Measurements from ENCODE around the gene AGAP5. TPM values are rescaled to one million over a fixed set of nuclear protein-coding genes. Genes with fewer than 3 reads are reported as not detected.
A peak's percentile ranks its signal among the peaks of the same experiment; 100 is the strongest.

AGAP5 gene
- total and polyA plus RNA-seq, 9 of the 15 experiments (the other 6 are each of a cell fraction or from before 2014, with no cell fraction given): 0.32 to 7.5 (median 5.3) TPM

DNA sequence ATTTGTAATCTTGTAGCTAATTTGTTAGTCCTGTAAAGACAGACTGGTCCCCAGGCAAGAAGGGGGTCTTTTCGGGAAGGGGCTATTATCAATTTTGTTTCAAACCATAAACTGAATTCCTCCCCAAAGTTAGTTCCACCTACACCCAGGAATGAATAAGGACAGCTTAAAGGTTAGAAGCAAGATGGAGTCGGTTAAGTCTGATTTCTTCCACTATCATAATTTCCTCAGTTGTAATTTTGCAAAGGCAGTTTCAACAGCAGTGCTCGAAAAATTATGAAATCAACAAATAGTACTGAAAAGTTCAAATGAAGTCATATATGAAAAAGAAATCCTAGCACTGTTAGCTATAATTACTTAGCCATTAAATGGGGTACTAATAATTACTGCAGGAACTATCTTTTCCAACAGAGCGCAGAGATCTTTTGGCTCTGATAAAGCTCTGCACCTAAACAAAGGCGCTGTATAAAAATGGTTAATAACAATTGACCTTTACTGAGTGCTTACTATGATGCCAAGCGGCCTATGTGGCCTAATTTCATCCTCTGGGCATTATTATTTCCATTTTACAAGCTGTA lies 45.5 kb upstream of the AGAP5 start (continued):
- TF ChIP-seq, protein P1, sequence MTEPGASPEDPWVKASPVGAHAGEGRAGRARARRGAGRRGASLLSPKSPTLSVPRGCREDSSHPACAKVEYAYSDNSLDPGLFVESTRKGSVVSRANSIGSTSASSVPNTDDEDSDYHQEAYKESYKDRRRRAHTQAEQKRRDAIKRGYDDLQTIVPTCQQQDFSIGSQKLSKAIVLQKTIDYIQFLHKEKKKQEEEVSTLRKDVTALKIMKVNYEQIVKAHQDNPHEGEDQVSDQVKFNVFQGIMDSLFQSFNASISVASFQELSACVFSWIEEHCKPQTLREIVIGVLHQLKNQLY (CRISPR knock-in tag; conservative IDR thresholded peaks at IDR 0.05): peak in 1 of 2 experiments; percentile 88; a peak in 1 of 4 replicates
- TF ChIP-seq GABPB2 (CRISPR knock-in tag; conservative IDR thresholded peaks at IDR 0.05): no peak
- no peak for TF ChIP-seq RBM22 (IDR thresholded peaks at IDR 0.05; ENCODE audit: low read depth, low read length, poor library complexity, severe bottlenecking)
- peak; percentile 95 for TF ChIP-seq NR2F6 (CRISPR knock-in tag; IDR thresholded peaks at IDR 0.05)
- peak; percentile 84 for TF ChIP-seq ZNF324 (CRISPR knock-in tag; IDR thresholded peaks at IDR 0.05)
- TF ChIP-seq, protein P2, sequence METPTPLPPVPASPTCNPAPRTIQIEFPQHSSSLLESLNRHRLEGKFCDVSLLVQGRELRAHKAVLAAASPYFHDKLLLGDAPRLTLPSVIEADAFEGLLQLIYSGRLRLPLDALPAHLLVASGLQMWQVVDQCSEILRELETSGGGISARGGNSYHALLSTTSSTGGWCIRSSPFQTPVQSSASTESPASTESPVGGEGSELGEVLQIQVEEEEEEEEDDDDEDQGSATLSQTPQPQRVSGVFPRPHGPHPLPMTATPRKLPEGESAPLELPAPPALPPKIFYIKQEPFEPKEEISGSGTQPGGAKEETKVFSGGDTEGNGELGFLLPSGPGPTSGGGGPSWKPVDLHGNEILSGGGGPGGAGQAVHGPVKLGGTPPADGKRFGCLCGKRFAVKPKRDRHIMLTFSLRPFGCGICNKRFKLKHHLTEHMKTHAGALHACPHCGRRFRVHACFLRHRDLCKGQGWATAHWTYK (CRISPR knock-in tag; IDR thresholded peaks at IDR 0.05): peak; percentile 99
- no peak for TF ChIP-seq FOXM1 (IDR thresholded peaks at IDR 0.05; ENCODE audit: low read depth)
- TF ChIP-seq FOXM1 (CRISPR knock-in tag; IDR thresholded peaks at IDR 0.05; ENCODE audit: low read depth): 0 out of 2 replicates have a peak, but pooled peaks have one; percentile 76
- TF ChIP-seq MTA2 (IDR thresholded peaks at IDR 0.05; ENCODE audit: low read depth): no peak
- no peak for TF ChIP-seq U2AF2 (optimal IDR thresholded peaks at IDR 0.05; ENCODE audit: low read depth, low read length)
- TF ChIP-seq MEIS2 (IDR thresholded peaks at IDR 0.05; ENCODE audit: partially characterized antibody): no peak
- TF ChIP-seq, protein P3, sequence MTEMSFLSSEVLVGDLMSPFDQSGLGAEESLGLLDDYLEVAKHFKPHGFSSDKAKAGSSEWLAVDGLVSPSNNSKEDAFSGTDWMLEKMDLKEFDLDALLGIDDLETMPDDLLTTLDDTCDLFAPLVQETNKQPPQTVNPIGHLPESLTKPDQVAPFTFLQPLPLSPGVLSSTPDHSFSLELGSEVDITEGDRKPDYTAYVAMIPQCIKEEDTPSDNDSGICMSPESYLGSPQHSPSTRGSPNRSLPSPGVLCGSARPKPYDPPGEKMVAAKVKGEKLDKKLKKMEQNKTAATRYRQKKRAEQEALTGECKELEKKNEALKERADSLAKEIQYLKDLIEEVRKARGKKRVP (CRISPR knock-in tag; IDR thresholded peaks at IDR 0.05): peak; percentile 91
- TF ChIP-seq, protein P4, sequence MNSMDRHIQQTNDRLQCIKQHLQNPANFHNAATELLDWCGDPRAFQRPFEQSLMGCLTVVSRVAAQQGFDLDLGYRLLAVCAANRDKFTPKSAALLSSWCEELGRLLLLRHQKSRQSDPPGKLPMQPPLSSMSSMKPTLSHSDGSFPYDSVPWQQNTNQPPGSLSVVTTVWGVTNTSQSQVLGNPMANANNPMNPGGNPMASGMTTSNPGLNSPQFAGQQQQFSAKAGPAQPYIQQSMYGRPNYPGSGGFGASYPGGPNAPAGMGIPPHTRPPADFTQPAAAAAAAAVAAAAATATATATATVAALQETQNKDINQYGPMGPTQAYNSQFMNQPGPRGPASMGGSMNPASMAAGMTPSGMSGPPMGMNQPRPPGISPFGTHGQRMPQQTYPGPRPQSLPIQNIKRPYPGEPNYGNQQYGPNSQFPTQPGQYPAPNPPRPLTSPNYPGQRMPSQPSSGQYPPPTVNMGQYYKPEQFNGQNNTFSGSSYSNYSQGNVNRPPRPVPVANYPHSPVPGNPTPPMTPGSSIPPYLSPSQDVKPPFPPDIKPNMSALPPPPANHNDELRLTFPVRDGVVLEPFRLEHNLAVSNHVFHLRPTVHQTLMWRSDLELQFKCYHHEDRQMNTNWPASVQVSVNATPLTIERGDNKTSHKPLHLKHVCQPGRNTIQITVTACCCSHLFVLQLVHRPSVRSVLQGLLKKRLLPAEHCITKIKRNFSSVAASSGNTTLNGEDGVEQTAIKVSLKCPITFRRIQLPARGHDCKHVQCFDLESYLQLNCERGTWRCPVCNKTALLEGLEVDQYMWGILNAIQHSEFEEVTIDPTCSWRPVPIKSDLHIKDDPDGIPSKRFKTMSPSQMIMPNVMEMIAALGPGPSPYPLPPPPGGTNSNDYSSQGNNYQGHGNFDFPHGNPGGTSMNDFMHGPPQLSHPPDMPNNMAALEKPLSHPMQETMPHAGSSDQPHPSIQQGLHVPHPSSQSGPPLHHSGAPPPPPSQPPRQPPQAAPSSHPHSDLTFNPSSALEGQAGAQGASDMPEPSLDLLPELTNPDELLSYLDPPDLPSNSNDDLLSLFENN (IDR thresholded peaks at IDR 0.05; ENCODE audit: low read depth in 2 of 2, low read length in 2 of 2): no peak
- TF ChIP-seq ZNF165 (CRISPR knock-in tag; IDR thresholded peaks at IDR 0.05; ENCODE audit: borderline replicate concordance): peak; percentile 94
- TF ChIP-seq NFYB (IDR thresholded peaks at IDR 0.05; ENCODE audit: extremely low read depth, insufficient read length): no peak
- TF ChIP-seq RNF2 (IDR thresholded peaks at IDR 0.05): no peak
- TF ChIP-seq SMAD1 (IDR thresholded peaks at IDR 0.05; ENCODE audit: low read depth, low read length, partially characterized antibody): no peak
- TF ChIP-seq, protein P5, sequence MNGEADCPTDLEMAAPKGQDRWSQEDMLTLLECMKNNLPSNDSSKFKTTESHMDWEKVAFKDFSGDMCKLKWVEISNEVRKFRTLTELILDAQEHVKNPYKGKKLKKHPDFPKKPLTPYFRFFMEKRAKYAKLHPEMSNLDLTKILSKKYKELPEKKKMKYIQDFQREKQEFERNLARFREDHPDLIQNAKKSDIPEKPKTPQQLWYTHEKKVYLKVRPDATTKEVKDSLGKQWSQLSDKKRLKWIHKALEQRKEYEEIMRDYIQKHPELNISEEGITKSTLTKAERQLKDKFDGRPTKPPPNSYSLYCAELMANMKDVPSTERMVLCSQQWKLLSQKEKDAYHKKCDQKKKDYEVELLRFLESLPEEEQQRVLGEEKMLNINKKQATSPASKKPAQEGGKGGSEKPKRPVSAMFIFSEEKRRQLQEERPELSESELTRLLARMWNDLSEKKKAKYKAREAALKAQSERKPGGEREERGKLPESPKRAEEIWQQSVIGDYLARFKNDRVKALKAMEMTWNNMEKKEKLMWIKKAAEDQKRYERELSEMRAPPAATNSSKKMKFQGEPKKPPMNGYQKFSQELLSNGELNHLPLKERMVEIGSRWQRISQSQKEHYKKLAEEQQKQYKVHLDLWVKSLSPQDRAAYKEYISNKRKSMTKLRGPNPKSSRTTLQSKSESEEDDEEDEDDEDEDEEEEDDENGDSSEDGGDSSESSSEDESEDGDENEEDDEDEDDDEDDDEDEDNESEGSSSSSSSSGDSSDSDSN (IDR thresholded peaks at IDR 0.05; ENCODE audit: borderline replicate concordance in 1 of 2, low read depth in 2 of 2, low read length in 2 of 2): no peak
- peak; percentile 61 for TF ChIP-seq ZNF507 (tag; conservative IDR thresholded peaks at IDR 0.05)
